Erythroblast (primary cell): ENCODE data around the gene EXOC6.

Source experiments
- GATA1 ChIP-seq: IDR thresholded peaks from 2 replicates; pipeline ENCODE4 v1.6.1; 2011; ENCODE audit warnings: low read depth, mild to moderate bottlenecking, control low read depth, low read length, moderate library complexity
- POLR2A ChIP-seq: IDR thresholded peaks from 2 replicates; pipeline ENCODE4 v1.6.1; 2011; ENCODE audit warnings: mild to moderate bottlenecking, low read length

- TF ChIP-seq POLR2A (no peak), GATA1 (no peak)
Observed at GRCh38 chr10:92814790-92815189, 33.5 kb upstream of the EXOC6 start.
